OCI-LY1 (cell line): ENCODE measurements around the gene CDH22.

Source experiments
- H2AFZ ChIP-seq: fragments of 200-600 bp; sonication (generic), shearing (Covaris generic); 2 replicates; pipeline ENCODE4 v1.6.0; 2014; ENCODE audit warnings: antibody characterized with exemption, mild to moderate bottlenecking, low read length
- H3F3A ChIP-seq: fragments of 200-600 bp; sonication (generic), shearing (Covaris generic); 2 replicates; pipeline ENCODE4 v1.6.0; 2014; ENCODE audit warnings: mild to moderate bottlenecking, antibody characterized with exemption, low read length, moderate library complexity; ENCODE audit not compliant: insufficient read depth
- H3K27ac ChIP-seq: fragments of 200-600 bp; sonication (generic); 2 replicates; pipeline ENCODE4 v1.5.1; 2014; ENCODE audit warnings: low read length, mixed run types, mild to moderate bottlenecking, low read depth; ENCODE audit not compliant: poor library complexity, severe bottlenecking
- H3K27me3 ChIP-seq: fragments of 200-600 bp; sonication (generic); 2 replicates; pipeline ENCODE4 v1.6.0; 2014; ENCODE audit warnings: antibody characterized with exemption, mild to moderate bottlenecking, low read length, moderate library complexity; ENCODE audit not compliant: insufficient read depth
- H3K36me3 ChIP-seq: fragments of 200-600 bp; sonication (generic); 2 replicates; pipeline ENCODE4 v1.6.1; 2014; ENCODE audit warnings: mild to moderate bottlenecking, antibody characterized with exemption, low read length, moderate library complexity, mixed read lengths; ENCODE audit not compliant: insufficient read depth
- H3K4me1 ChIP-seq: fragments of 200-600 bp; sonication (generic); 2 replicates; pipeline ENCODE4 v1.5.1; 2014; ENCODE audit warnings: mild to moderate bottlenecking, low read length, moderate library complexity; ENCODE audit not compliant: insufficient read depth, severe bottlenecking
- H3K4me2 ChIP-seq: fragments of 200-600 bp; sonication (generic), shearing (Covaris generic); 2 replicates; pipeline ENCODE4 v1.6.1; 2014; ENCODE audit warnings: low read length
- H3K4me3 ChIP-seq: fragments of 200-600 bp; sonication (generic); 2 replicates; pipeline ENCODE4 v1.5.1; 2014; ENCODE audit warnings: low read length, low read depth, mild to moderate bottlenecking, mixed read lengths; ENCODE audit not compliant: poor library complexity, severe bottlenecking
- H3K79me2 ChIP-seq: fragments of 200-600 bp; shearing (Covaris generic); 2 replicates; pipeline ENCODE4 v1.6.1; 2016; ENCODE audit warnings: mixed run types, low read length, mixed read lengths; ENCODE audit not compliant: insufficient read depth
- H3K9ac ChIP-seq: fragments of 200-600 bp; sonication (generic), shearing (Covaris generic); 2 replicates; pipeline ENCODE4 v1.6.1; 2014; ENCODE audit warnings: mild to moderate bottlenecking, low read length, mixed read lengths
- H3K9me2 ChIP-seq: fragments of 200-600 bp; sonication (generic), shearing (Covaris generic); 2 replicates; pipeline ENCODE4 v1.6.1; 2014; ENCODE audit warnings: low read depth, mild to moderate bottlenecking, low read length, mixed read lengths
- H3K9me3 ChIP-seq: fragments of 200-600 bp; shearing (Covaris generic); 2 replicates; pipeline ENCODE4 v1.6.1; 2014; ENCODE audit warnings: low read length, mixed read lengths
- H4K20me1 ChIP-seq: fragments of 200-600 bp; sonication (generic), shearing (Covaris generic); 2 replicates; pipeline ENCODE4 v1.6.0; 2016; ENCODE audit warnings: mild to moderate bottlenecking, low read length; ENCODE audit not compliant: insufficient read depth
- CTCF ChIP-seq: fragments of 200-600 bp; sonication (generic), shearing (Covaris generic); IDR thresholded peaks from 2 replicates; pipeline ENCODE4 v1.5.1; 2017; ENCODE audit warnings: mild to moderate bottlenecking, antibody characterized with exemption, low read length, moderate library complexity, mixed read lengths
- EZH2 ChIP-seq: fragments of 200-600 bp; sonication (generic), shearing (Covaris generic); IDR thresholded peaks from 2 replicates; pipeline ENCODE4 v1.8.0; 2017; ENCODE audit warnings: borderline replicate concordance, mixed run types, mild to moderate bottlenecking, antibody characterized with exemption, low read length, moderate library complexity, mixed read lengths

Gene CDH22

GRCh38 chr20:46286977-46287376 is 21.3 kb downstream of the CDH22 start:
- H3K9me2 ChIP-seq = no peaks in the 10 kb centered on the region
- TF ChIP-seq EZH2 (no peak), CTCF (no peak)
- H3K79me2 ChIP-seq = no peaks in the 10 kb centered on the region
- H3K4me3 ChIP-seq = no peak overlapping the region
- H3K36me3 ChIP-seq = no peaks in the 10 kb centered on the region
- H3K4me2 ChIP-seq = no peak overlapping the region
- no peaks in the 10 kb centered on the region for H3F3A ChIP-seq
- no peaks in the 10 kb centered on the region; the same call in 1 of the 2 replicates for H3K27me3 ChIP-seq
- H3K27ac ChIP-seq = no peak overlapping the region
- no peak overlapping the region for H2AFZ ChIP-seq
- no peaks in the 10 kb centered on the region for H4K20me1 ChIP-seq
- no peaks in the 10 kb centered on the region for H3K9me3 ChIP-seq
- H3K4me1 ChIP-seq = no peaks in the 10 kb centered on the region
- no peak overlapping the region for H3K9ac ChIP-seq

- Histone ChIP-seq H3K36me3 (no peaks in the 10 kb centered on the region), H3K9me2 (no peaks in the 10 kb centered on the region), H3K27ac (no peak overlapping the region), H2AFZ (no peak overlapping the region), H3K4me1 (no peaks in the 10 kb centered on the region), H3K4me2 (no peak overlapping the region), H3K4me3 (no peak overlapping the region), H3K27me3 (no peaks in the 10 kb centered on the region; the same call in 1 of the 2 replicates), H3K9me3 (no peaks in the 10 kb centered on the region), H4K20me1 (no peaks in the 10 kb centered on the region), H3F3A (no peaks in the 10 kb centered on the region), H3K9ac (no peak overlapping the region), H3K79me2 (no peaks in the 10 kb centered on the region)
- TF ChIP-seq CTCF = no peak
- TF ChIP-seq EZH2 = no peak
These were observed 21.9 kb downstream of the CDH22 start for GRCh38 chr20:46286382-46286781.

GRCh38 chr20:46285740-46286139 is 22.6 kb downstream of the CDH22 start:
- H3F3A ChIP-seq = no peaks in the 10 kb centered on the region
- H3K27me3 ChIP-seq = no peaks in the 10 kb centered on the region; the same call in 1 of the 2 replicates
- no peaks in the 10 kb centered on the region for H3K9me2 ChIP-seq
- no peaks in the 10 kb centered on the region for H3K4me1 ChIP-seq
- H3K36me3 ChIP-seq = no peaks in the 10 kb centered on the region
- H3K4me2 ChIP-seq = no peak overlapping the region
- no peaks in the 10 kb centered on the region for H3K79me2 ChIP-seq
- no peaks in the 10 kb centered on the region for H4K20me1 ChIP-seq
- H3K9me3 ChIP-seq = no peaks in the 10 kb centered on the region
- H3K9ac ChIP-seq = no peak overlapping the region
- H3K27ac ChIP-seq = no peak overlapping the region
- no peak overlapping the region for H2AFZ ChIP-seq
- no peak for TF ChIP-seq CTCF
- TF ChIP-seq EZH2 = no peak
- H3K4me3 ChIP-seq = no peak overlapping the region
